IMR-90 (cell line): ENCODE measurements around the gene CCDC198. TPM values are rescaled to one million over a fixed set of nuclear protein-coding genes. Genes with fewer than 3 reads are reported as not detected.

ENCODE experiments used
- ATAC-seq: fragments of 200-7000 bp; cut with Tn5 transposase; 2 replicates; pipeline ENCODE4 v1.9.1; 2020; ENCODE audit warnings: low read depth, mild to moderate bottlenecking, moderate library complexity
- BruUV-seq: library from RNA; stranded (reverse); fragments of 400-500 nt; replicated peaks from 2 replicates; lab custom pipeline; 2021; lab: Mats Ljungman, UMichigan
- CTCF ChIA-PET: fragments of 300-600 bp; formaldehyde crosslinking; extraction: SDS; loops from one replicate; lab custom pipeline; 2021; ENCODE audit warnings: antibody characterized with exemption; lab: Yijun Ruan, JAX
- POLR2A ChIA-PET: fragments of 300-600 bp; sonication (Branson Sonifier 250); formaldehyde crosslinking; loops from one replicate; lab custom pipeline; 2022; ENCODE audit warnings: antibody characterized with exemption; ENCODE audit not compliant: unreplicated experiment; lab: Charles Lee
- DNase-seq: peaks from one replicate; pipeline ENCODE4 v3.0.0; 2013
- H2AFZ ChIP-seq: replicated peaks from 2 replicates; pipeline ENCODE3; 2013; ENCODE audit warnings: low read length, mild to moderate bottlenecking; ENCODE audit not compliant: poor library complexity
- H2AK5ac ChIP-seq: 2 replicates; pipeline ENCODE4 v1.6.1; 2013; ENCODE audit warnings: low read depth, low read length, inconsistent platforms
- H2AK9ac ChIP-seq: replicated peaks from 2 replicates; pipeline ENCODE3; 2013; ENCODE audit warnings: mild to moderate bottlenecking, low read depth, low read length, moderate library complexity; ENCODE audit not compliant: poor library complexity
- H2BK120ac ChIP-seq: 2 replicates; pipeline ENCODE4 v1.6.1; 2013; ENCODE audit warnings: low read depth, low read length, inconsistent platforms
- H2BK15ac ChIP-seq: 3 replicates; pipeline ENCODE4 v1.6.1; 2013; ENCODE audit warnings: low read depth, low read length, inconsistent platforms
- H2BK20ac ChIP-seq: 2 replicates; pipeline ENCODE4 v1.6.1; 2013; ENCODE audit warnings: low read depth, mild to moderate bottlenecking, inconsistent platforms, low read length, moderate library complexity
- H2BK5ac ChIP-seq: 2 replicates; pipeline ENCODE4 v1.6.1; 2013; ENCODE audit warnings: mild to moderate bottlenecking, low read depth, low read length, inconsistent platforms; ENCODE audit not compliant: poor library complexity, severe bottlenecking
- H3K14ac ChIP-seq: replicated peaks from 2 replicates; pipeline ENCODE4 v1.6.1; 2013; ENCODE audit warnings: low read depth, low read length, inconsistent platforms
- H3K18ac ChIP-seq: 2 replicates; pipeline ENCODE4 v1.6.1; 2013; ENCODE audit warnings: low read depth, low read length, control low read depth
- H3K23ac ChIP-seq: 2 replicates; pipeline ENCODE4 v1.6.1; 2013; ENCODE audit warnings: low read depth, low read length, inconsistent platforms
- H3K27ac ChIP-seq: 2 replicates; pipeline ENCODE4 v1.5.1; 2013; ENCODE audit warnings: mild to moderate bottlenecking, control low read depth, low read length; ENCODE audit not compliant: insufficient read depth
- H3K27me3 ChIP-seq: 2 replicates; pipeline ENCODE4 v1.6.1; 2013; ENCODE audit warnings: low read length; ENCODE audit not compliant: control insufficient read depth, insufficient read depth
- H3K36me3 ChIP-seq: 2 replicates; pipeline ENCODE4 v1.6.1; 2013; ENCODE audit warnings: low read length, mixed read lengths; ENCODE audit not compliant: control insufficient read depth, insufficient read depth
- H3K4ac ChIP-seq: 2 replicates; pipeline ENCODE4 v1.6.1; 2013; ENCODE audit warnings: low read depth, low read length, inconsistent platforms
- H3K4me1 ChIP-seq: 2 replicates; pipeline ENCODE4 v1.6.1; 2013; ENCODE audit warnings: low read length, mixed read lengths; ENCODE audit not compliant: control insufficient read depth, insufficient read depth
- H3K4me2 ChIP-seq: 2 replicates; pipeline ENCODE4 v1.6.1; 2013; ENCODE audit warnings: low read depth, mild to moderate bottlenecking, control low read depth, low read length, moderate library complexity
- H3K4me3 ChIP-seq: 2 replicates; pipeline ENCODE4 v1.5.1; 2013; ENCODE audit warnings: low read depth, mild to moderate bottlenecking, control low read depth, low read length, moderate library complexity; ENCODE audit not compliant: insufficient read depth
- H3K56ac ChIP-seq: 2 replicates; pipeline ENCODE4 v1.6.1; 2013; ENCODE audit warnings: low read length, inconsistent platforms; ENCODE audit not compliant: insufficient read depth; ENCODE audit errors: extremely low read depth
- H3K79me1 ChIP-seq, 2 experiments: 2 replicates each; pipeline ENCODE4 v1.6.1; 2013; ENCODE audit warnings: low read length in 2 of 2, inconsistent platforms in 1 of 2, low read depth in 1 of 2
- H3K9ac ChIP-seq: 2 replicates; pipeline ENCODE4 v1.6.1; 2013; ENCODE audit warnings: low read depth, low read length, control low read depth
- H3K9me1 ChIP-seq: 2 replicates; pipeline ENCODE4 v1.6.1; 2013; ENCODE audit warnings: low read length, inconsistent platforms; ENCODE audit not compliant: insufficient read depth
- H3K9me3 ChIP-seq: 2 replicates; pipeline ENCODE4 v1.6.1; 2013; ENCODE audit warnings: low read length; ENCODE audit not compliant: control insufficient read depth, insufficient read depth
- H4K20me1 ChIP-seq: 2 replicates; pipeline ENCODE4 v1.6.1; 2013; ENCODE audit warnings: low read length, inconsistent platforms; ENCODE audit not compliant: insufficient read depth
- H4K5ac ChIP-seq: 2 replicates; pipeline ENCODE4 v1.6.1; 2013; ENCODE audit warnings: mild to moderate bottlenecking, low read depth, low read length, control low read depth
- H4K8ac ChIP-seq, 2 experiments: 2 replicates each; pipeline ENCODE4 v1.6.1; 2013; ENCODE audit warnings: low read depth in 2 of 2, low read length in 2 of 2, control low read depth in 1 of 2, inconsistent platforms in 1 of 2
- H4K91ac ChIP-seq: 2 replicates; pipeline ENCODE4 v1.6.1; 2013; ENCODE audit warnings: low read depth, low read length, inconsistent platforms; ENCODE audit not compliant: insufficient read depth
- BHLHE40 ChIP-seq: fragments of 150-350 bp; IDR thresholded peaks from 2 replicates; pipeline ENCODE4 v1.6.1; 2016; ENCODE audit warnings: mild to moderate bottlenecking, low read depth, low read length
- CEBPB ChIP-seq: IDR thresholded peaks from 2 replicates; pipeline ENCODE4 v1.6.1; 2012; ENCODE audit warnings: low read depth, low read length, improper control_type of control experiment
- FOS ChIP-seq: fragments of 150-350 bp; IDR thresholded peaks from 2 replicates; pipeline ENCODE4 v1.6.1; 2016; ENCODE audit warnings: low read depth, low read length
- MAFK ChIP-seq: IDR thresholded peaks from 2 replicates; pipeline ENCODE4 v1.6.1; 2012; ENCODE audit warnings: low read depth, low read length, improper control_type of control experiment
- MAZ ChIP-seq: IDR thresholded peaks from 2 replicates; pipeline ENCODE4 v1.6.1; 2012; ENCODE audit warnings: low read depth, mild to moderate bottlenecking, low read length, improper control_type of control experiment, moderate library complexity, borderline replicate concordance
- NFE2L2 ChIP-seq: fragments of 150-350 bp; IDR thresholded peaks from 2 replicates; pipeline ENCODE4 v1.6.1; 2016; ENCODE audit warnings: low read depth, mild to moderate bottlenecking, low read length
- POLR2A ChIP-seq: IDR thresholded peaks from 2 replicates; pipeline ENCODE4 v1.6.1; 2012; ENCODE audit warnings: mild to moderate bottlenecking, low read depth, low read length
- RAD21 ChIP-seq: IDR thresholded peaks from 2 replicates; pipeline ENCODE4 v1.6.1; 2012; ENCODE audit warnings: low read length, improper control_type of control experiment
- RCOR1 ChIP-seq: IDR thresholded peaks from 2 replicates; pipeline ENCODE4 v1.6.1; 2012; ENCODE audit warnings: mild to moderate bottlenecking, low read length, improper control_type of control experiment; ENCODE audit not compliant: insufficient replicate concordance
- RFX5 ChIP-seq: IDR thresholded peaks from 2 replicates; pipeline ENCODE4 v1.8.0; 2012; ENCODE audit warnings: low read depth, mild to moderate bottlenecking, low read length, moderate library complexity
- SMC3 ChIP-seq: fragments of 150-350 bp; IDR thresholded peaks from 2 replicates; pipeline ENCODE4 v1.6.1; 2016; ENCODE audit warnings: low read depth, mild to moderate bottlenecking, antibody characterized with exemption, low read length, moderate library complexity
- WGBS, 2 experiments: methylation state at CpG; one replicate each; pipeline versions ENCODE4 v1.1.5 to v1.1.7; 2013; ENCODE audit warnings: missing lambda C conversion rate in 2 of 2; ENCODE audit not compliant: insufficient read length in 1 of 2; ENCODE audit errors: extremely low coverage in 2 of 2; 5-methylcytosine and 5-hydroxymethylcytosine counted together
- dilution Hi-C: fragments of 300-500 bp; cut with HindIII; formaldehyde crosslinking; loops from one replicate; pipeline ENCODE4 v1.14.3; 2018; ENCODE audit warnings: low sequenced_read_pairs; ENCODE audit not compliant: unreplicated experiment
- in situ Hi-C: fragments of 300-500 bp; cut with MboI; formaldehyde crosslinking; loops from 3 replicates; pipeline ENCODE4 v1.14.3; 2019; ENCODE audit warnings: low sequenced_read_pairs, inconsistent platforms, mixed read lengths
- intact Hi-C: fragments of 100-400 bp; cut with micrococcal nuclease; formaldehyde crosslinking; loops from 2 replicates; pipeline ENCODE4 v1.10.0; 2022
- polyA plus RNA-seq, 3 experiments: library from polyadenylated mRNA; depleted of rRNA; stranded (reverse); fragments of >200 nt; gene quantifications; 2 replicates each; pipeline ENCODE4 v1.2.3, GENCODE V29; 2012; ENCODE audit warnings: low replicate concordance in 1 of 3
- total RNA-seq: library from RNA; depleted of rRNA; stranded (reverse); fragments of >200 nt; gene quantifications from 2 replicates; pipeline ENCODE4 v1.2.3, GENCODE V29; 2012
- TF ChIP-seq, protein P1 (sequence below): fragments of 150-350 bp; IDR thresholded peaks from 2 replicates; pipeline ENCODE4 v1.6.1; 2016; ENCODE audit warnings: low read depth, mild to moderate bottlenecking, low read length, moderate library complexity, borderline replicate concordance
- TF ChIP-seq, protein P2 (sequence below): conservative IDR thresholded peaks from 2 replicates; pipeline ENCODE4 v1.5.1; 2012; ENCODE audit warnings: mild to moderate bottlenecking, low read depth, low read length, improper control_type of control experiment
- TF ChIP-seq, protein P3 (sequence below): fragments of 150-350 bp; IDR thresholded peaks from 2 replicates; pipeline ENCODE4 v1.6.1; 2017; ENCODE audit warnings: mild to moderate bottlenecking, antibody characterized with exemption, low read length, low read depth

CCDC198 gene
- total and polyA plus RNA-seq, 2 of the 4 experiments (the other 2 are of a cell fraction) = not detected

DNA sequence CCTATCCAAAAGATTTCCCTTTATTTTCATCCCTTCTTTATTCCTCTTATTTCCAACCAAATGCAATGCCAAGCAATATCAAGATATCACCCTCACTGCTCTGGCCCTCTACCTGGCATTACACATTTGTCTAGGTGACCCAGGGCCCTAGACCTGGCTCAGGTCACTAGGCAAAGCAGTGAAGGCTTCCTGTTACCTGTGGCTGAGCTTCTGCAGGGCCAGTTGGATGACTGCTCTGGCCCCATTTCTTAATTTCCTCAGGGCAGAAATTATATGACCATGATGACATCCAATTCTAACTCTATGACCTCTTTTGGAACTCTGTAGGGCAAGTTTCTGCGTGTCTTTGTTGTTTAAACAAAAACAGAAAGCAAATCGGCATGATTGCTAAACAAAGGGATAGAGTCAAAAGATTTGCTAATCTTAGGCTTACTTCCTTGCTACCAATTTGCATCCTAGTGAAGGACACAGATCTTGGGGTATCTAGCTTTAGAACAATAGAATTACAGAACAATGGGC is 7.4 kb upstream of the CCDC198 start:
- Histone ChIP-seq H3K4me3 (no peak overlapping the region), H3K9me1 (no peaks in the 10 kb centered on the region), H3K56ac (no peak overlapping the region), H3K18ac (no peak overlapping the region), H3K79me1 (no peaks in the 10 kb centered on the region), H3K4me2 (no peak overlapping the region), H3K9ac (no peak overlapping the region), H2AFZ (no peak overlapping the region), H2BK5ac (no peak overlapping the region), H2BK120ac (no peak overlapping the region), H3K4me1 (no peaks in the 10 kb centered on the region), H3K4ac (no peak overlapping the region), H4K5ac (no peak overlapping the region), H2BK15ac (no peak overlapping the region), H3K9me3 (0 out of 2 replicates have a peak, but pooled peaks cover 2% of the 10 kb centered on the region), H2BK20ac (no peak overlapping the region), H3K23ac (no peak overlapping the region), H4K91ac (no peak overlapping the region), H2AK9ac (no peak overlapping the region), H3K36me3 (no peaks in the 10 kb centered on the region), H4K8ac (no peak overlapping the region), H4K20me1 (no peaks in the 10 kb centered on the region), H3K27me3 (no peaks in the 10 kb centered on the region), H3K14ac (no peak overlapping the region), H3K27ac (no peak overlapping the region), H2AK5ac (no peak overlapping the region)
- WGBS, 2 experiments = no CpG with 5 or more reads among the region's 2 CpGs
- intact Hi-C loops (no loop called here), in situ Hi-C loops (no loop called here), dilution Hi-C loops (no loop called here)
- no peak for TF ChIP-seq NFE2L2
- TF ChIP-seq RAD21 = no peak
- TF ChIP-seq MAZ = no peak
- TF ChIP-seq, protein P1, sequence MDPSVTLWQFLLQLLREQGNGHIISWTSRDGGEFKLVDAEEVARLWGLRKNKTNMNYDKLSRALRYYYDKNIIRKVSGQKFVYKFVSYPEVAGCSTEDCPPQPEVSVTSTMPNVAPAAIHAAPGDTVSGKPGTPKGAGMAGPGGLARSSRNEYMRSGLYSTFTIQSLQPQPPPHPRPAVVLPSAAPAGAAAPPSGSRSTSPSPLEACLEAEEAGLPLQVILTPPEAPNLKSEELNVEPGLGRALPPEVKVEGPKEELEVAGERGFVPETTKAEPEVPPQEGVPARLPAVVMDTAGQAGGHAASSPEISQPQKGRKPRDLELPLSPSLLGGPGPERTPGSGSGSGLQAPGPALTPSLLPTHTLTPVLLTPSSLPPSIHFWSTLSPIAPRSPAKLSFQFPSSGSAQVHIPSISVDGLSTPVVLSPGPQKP = no peak
- no peak for TF ChIP-seq CEBPB
- TF ChIP-seq RCOR1 = no peak
- TF ChIP-seq, protein P2, sequence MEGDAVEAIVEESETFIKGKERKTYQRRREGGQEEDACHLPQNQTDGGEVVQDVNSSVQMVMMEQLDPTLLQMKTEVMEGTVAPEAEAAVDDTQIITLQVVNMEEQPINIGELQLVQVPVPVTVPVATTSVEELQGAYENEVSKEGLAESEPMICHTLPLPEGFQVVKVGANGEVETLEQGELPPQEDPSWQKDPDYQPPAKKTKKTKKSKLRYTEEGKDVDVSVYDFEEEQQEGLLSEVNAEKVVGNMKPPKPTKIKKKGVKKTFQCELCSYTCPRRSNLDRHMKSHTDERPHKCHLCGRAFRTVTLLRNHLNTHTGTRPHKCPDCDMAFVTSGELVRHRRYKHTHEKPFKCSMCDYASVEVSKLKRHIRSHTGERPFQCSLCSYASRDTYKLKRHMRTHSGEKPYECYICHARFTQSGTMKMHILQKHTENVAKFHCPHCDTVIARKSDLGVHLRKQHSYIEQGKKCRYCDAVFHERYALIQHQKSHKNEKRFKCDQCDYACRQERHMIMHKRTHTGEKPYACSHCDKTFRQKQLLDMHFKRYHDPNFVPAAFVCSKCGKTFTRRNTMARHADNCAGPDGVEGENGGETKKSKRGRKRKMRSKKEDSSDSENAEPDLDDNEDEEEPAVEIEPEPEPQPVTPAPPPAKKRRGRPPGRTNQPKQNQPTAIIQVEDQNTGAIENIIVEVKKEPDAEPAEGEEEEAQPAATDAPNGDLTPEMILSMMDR = no peak
- no peak for TF ChIP-seq BHLHE40
- TF ChIP-seq FOS = no peak
- no peak for TF ChIP-seq RFX5
- no peak for TF ChIP-seq SMC3
- TF ChIP-seq MAFK = no peak
- TF ChIP-seq, protein P3, sequence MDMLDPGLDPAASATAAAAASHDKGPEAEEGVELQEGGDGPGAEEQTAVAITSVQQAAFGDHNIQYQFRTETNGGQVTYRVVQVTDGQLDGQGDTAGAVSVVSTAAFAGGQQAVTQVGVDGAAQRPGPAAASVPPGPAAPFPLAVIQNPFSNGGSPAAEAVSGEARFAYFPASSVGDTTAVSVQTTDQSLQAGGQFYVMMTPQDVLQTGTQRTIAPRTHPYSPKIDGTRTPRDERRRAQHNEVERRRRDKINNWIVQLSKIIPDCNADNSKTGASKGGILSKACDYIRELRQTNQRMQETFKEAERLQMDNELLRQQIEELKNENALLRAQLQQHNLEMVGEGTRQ = no peak
- TF ChIP-seq POLR2A = no peak
- ChIA-PET POLR2A (no interaction called here), CTCF (no interaction called here)
- ATAC-seq (no peak), DNase-seq (no peak)
- no TSS peak for BruUV-seq
